ENCODE results near the gene SLC4A8. TPM values are rescaled to one million over a fixed set of nuclear protein-coding genes. Genes with fewer than 3 reads are reported as not detected.

The SLC4A8 gene
- total RNA-seq, 1 donor from 2014 or later, result 1.0 TPM

GRCh38 chr12:51413791-51414190, 10.8 kb upstream of the SLC4A8 start:
- DNase-seq (ENCODE audit: low read depth), result no peak
- no peaks in the 10 kb centered on the region for H3K36me3 ChIP-seq (ENCODE audit: control insufficient read depth, insufficient read depth, low read length)
- TF ChIP-seq CTCF (IDR thresholded peaks at IDR 0.05; ENCODE audit: insufficient read depth, low read length, poor library complexity, severe bottlenecking), result no peak
- H3K4me3 ChIP-seq (ENCODE audit: low read depth, low read length), result no peak overlapping the region
- H3K27me3 ChIP-seq (ENCODE audit: control insufficient read depth, insufficient read depth, low read length), result no peaks in the 10 kb centered on the region

- TF ChIP-seq CTCF (IDR thresholded peaks at IDR 0.05; ENCODE audit: insufficient read depth, low read length, poor library complexity, severe bottlenecking), result no peak
- Histone ChIP-seq H3K4me3 (ENCODE audit: low read depth, low read length) (no peak overlapping the region), H3K27me3 (ENCODE audit: control insufficient read depth, insufficient read depth, low read length) (no peaks in the 10 kb centered on the region), H3K36me3 (ENCODE audit: control insufficient read depth, insufficient read depth, low read length) (no peaks in the 10 kb centered on the region)
- no peak for DNase-seq (ENCODE audit: low read depth)
Measured at GRCh38 chr12:51415931-51416330, 8.7 kb upstream of the SLC4A8 start.

GRCh38 chr12:51417826-51418225, 6.8 kb upstream of the SLC4A8 start:
- DNase-seq (ENCODE audit: low read depth), result no peak
- no peak overlapping the region for H3K4me3 ChIP-seq (ENCODE audit: low read depth, low read length)
- no peak for TF ChIP-seq CTCF (IDR thresholded peaks at IDR 0.05; ENCODE audit: insufficient read depth, low read length, poor library complexity, severe bottlenecking)

GRCh38 chr12:51419425-51420193, 5.0 kb upstream of the SLC4A8 start:
- H3K4me3 ChIP-seq (ENCODE audit: low read depth, low read length), result no peak overlapping the region
- no peaks in the 10 kb centered on the region for H3K36me3 ChIP-seq (ENCODE audit: control insufficient read depth, insufficient read depth, low read length)
- no peaks in the 10 kb centered on the region for H3K27me3 ChIP-seq (ENCODE audit: control insufficient read depth, insufficient read depth, low read length)
- TF ChIP-seq CTCF (IDR thresholded peaks at IDR 0.05; ENCODE audit: insufficient read depth, low read length, poor library complexity, severe bottlenecking), result no peak
- no peak for DNase-seq (ENCODE audit: low read depth)

More at GRCh38 chr12:51417826-51418225, 6.8 kb upstream of the SLC4A8 start:
- no peaks in the 10 kb centered on the region for H3K36me3 ChIP-seq (ENCODE audit: control insufficient read depth, insufficient read depth, low read length)
- no peaks in the 10 kb centered on the region for H3K27me3 ChIP-seq (ENCODE audit: control insufficient read depth, insufficient read depth, low read length)

GRCh38 chr12:51421266-51421884, 3.3 kb upstream of the SLC4A8 start:
- peak; percentile 74 for TF ChIP-seq CTCF (IDR thresholded peaks at IDR 0.05; ENCODE audit: insufficient read depth, low read length, poor library complexity, severe bottlenecking)
- peak; percentile 19 for DNase-seq (ENCODE audit: low read depth)
- Histone ChIP-seq H3K4me3 (ENCODE audit: low read depth, low read length) (no peak overlapping the region), H3K27me3 (ENCODE audit: control insufficient read depth, insufficient read depth, low read length) (no peaks in the 10 kb centered on the region), H3K36me3 (ENCODE audit: control insufficient read depth, insufficient read depth, low read length) (no peaks in the 10 kb centered on the region)
